Gastrocnemius medialis (tissue), 4 donors: ENCODE measurements around the gene HCN1.

Source experiments
- POLR2A ChIP-seq, 2 donors: fragments of 450-650 bp; IDR thresholded peaks; one replicate each; pipeline ENCODE4 v1.6.1; 2017; ENCODE audit warnings: antibody characterized with exemption in 2 of 2, mild to moderate bottlenecking in 2 of 2, moderate library complexity in 2 of 2
- TF ChIP-seq, protein P1 (sequence below), 5 experiments: fragments of 450-650 bp in 3 of 5; fragments of 200-600 bp in 2 of 5; sonication (generic) in 2 of 5; IDR thresholded peaks in 4 of 5; conservative IDR thresholded peaks in 1 of 5; 1 replicate in 4 of 5; 2 replicates in 1 of 5; pipeline ENCODE4 v1.5.1; 2016 to 2019; ENCODE audit warnings: antibody characterized with exemption in 5 of 5, mild to moderate bottlenecking in 3 of 5, moderate library complexity in 3 of 5

DNA sequence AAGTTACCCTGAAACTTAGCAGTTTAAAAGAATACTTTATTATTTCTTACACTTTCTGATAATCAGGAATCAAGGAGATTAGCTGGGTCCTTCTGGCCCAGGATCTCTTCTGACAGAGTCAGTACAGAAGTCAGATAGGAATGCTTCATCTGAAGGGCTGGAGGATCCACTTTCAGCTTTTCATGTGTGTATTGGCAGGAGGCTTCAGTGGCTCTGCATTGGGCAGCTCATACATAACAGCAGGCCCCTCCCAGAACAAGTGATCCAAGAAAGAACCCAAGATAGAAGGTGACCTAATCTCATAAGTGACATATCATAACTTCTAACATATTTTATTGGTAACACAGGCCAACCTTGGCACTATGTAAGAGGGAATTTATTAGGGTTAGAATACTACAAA is 258.4 kb downstream of the HCN1 start:
- TF ChIP-seq, protein P1, sequence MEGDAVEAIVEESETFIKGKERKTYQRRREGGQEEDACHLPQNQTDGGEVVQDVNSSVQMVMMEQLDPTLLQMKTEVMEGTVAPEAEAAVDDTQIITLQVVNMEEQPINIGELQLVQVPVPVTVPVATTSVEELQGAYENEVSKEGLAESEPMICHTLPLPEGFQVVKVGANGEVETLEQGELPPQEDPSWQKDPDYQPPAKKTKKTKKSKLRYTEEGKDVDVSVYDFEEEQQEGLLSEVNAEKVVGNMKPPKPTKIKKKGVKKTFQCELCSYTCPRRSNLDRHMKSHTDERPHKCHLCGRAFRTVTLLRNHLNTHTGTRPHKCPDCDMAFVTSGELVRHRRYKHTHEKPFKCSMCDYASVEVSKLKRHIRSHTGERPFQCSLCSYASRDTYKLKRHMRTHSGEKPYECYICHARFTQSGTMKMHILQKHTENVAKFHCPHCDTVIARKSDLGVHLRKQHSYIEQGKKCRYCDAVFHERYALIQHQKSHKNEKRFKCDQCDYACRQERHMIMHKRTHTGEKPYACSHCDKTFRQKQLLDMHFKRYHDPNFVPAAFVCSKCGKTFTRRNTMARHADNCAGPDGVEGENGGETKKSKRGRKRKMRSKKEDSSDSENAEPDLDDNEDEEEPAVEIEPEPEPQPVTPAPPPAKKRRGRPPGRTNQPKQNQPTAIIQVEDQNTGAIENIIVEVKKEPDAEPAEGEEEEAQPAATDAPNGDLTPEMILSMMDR (IDR thresholded peaks at IDR 0.05 in 4 of 5, conservative IDR thresholded peaks at IDR 0.05 in 1 of 5): no peak
- TF ChIP-seq POLR2A (IDR thresholded peaks at IDR 0.05): no peak
